H1 (cell line): ENCODE measurements around the gene GPR42. TPM values are rescaled to one million over a fixed set of nuclear protein-coding genes. Genes with fewer than 3 reads are reported as not detected.

ENCODE experiments used
- CTCF ChIA-PET: fragments of 300-600 bp; sonication (Branson Sonifier 250); formaldehyde crosslinking; loops from one replicate; lab custom pipeline; 2021; ENCODE audit not compliant: partially characterized antibody; lab: Charles Lee
- POLR2A ChIA-PET: fragments of 300-600 bp; sonication (Branson Sonifier 250); formaldehyde crosslinking; loops from one replicate; lab custom pipeline; 2021; ENCODE audit warnings: inconsistent platforms; ENCODE audit not compliant: partially characterized antibody; lab: Charles Lee
- DNase-seq, 2 experiments: peaks; one replicate each; pipeline versions ENCODE4 v3.0.0 to v3.0.0-alpha.2; 2010 to 2022; ENCODE audit warnings: low spot score in 2 of 2, low read depth in 1 of 2, mixed read lengths in 1 of 2
- FAIRE-seq: peaks from 2 replicates; lab custom pipeline; 2011; peaks lifted over from hg19 to GRCh38; lab: Jason Lieb, UNC
- H2AFZ ChIP-seq: 2 replicates; pipeline ENCODE4 v1.8.1; 2012; ENCODE audit warnings: low read length, inconsistent platforms
- H2AK5ac ChIP-seq: 2 replicates; pipeline ENCODE4 v1.6.1; 2013; ENCODE audit warnings: low read depth, low read length
- H2BK120ac ChIP-seq: replicated peaks from 2 replicates; pipeline ENCODE3; 2013; ENCODE audit warnings: low read depth, low read length, inconsistent platforms
- H2BK12ac ChIP-seq: 2 replicates; pipeline ENCODE4 v1.6.1; 2013; ENCODE audit warnings: low read depth, low read length
- H2BK15ac ChIP-seq: 2 replicates; pipeline ENCODE4 v1.6.1; 2013; ENCODE audit warnings: low read length
- H2BK20ac ChIP-seq: 2 replicates; pipeline ENCODE4 v1.6.1; 2013; ENCODE audit warnings: low read length
- H2BK5ac ChIP-seq: 2 replicates; pipeline ENCODE4 v1.6.1; 2013; ENCODE audit warnings: low read depth, low read length
- H3K14ac ChIP-seq: 2 replicates; pipeline ENCODE4 v1.6.1; 2013; ENCODE audit warnings: inconsistent platforms; ENCODE audit not compliant: insufficient read length
- H3K18ac ChIP-seq: 2 replicates; pipeline ENCODE4 v1.6.1; 2013; ENCODE audit warnings: low read length; ENCODE audit errors: extremely low read depth
- H3K23ac ChIP-seq: 2 replicates; pipeline ENCODE4 v1.6.1; 2013; ENCODE audit warnings: inconsistent platforms; ENCODE audit not compliant: insufficient read length
- H3K23me2 ChIP-seq: 2 replicates; pipeline ENCODE4 v1.6.1; 2013; ENCODE audit warnings: low read depth, low read length
- H3K27ac ChIP-seq: 2 replicates; pipeline ENCODE4 v1.6.1; 2011; ENCODE audit warnings: low read depth, low read length, inconsistent platforms
- H3K27me3 ChIP-seq, 4 experiments: replicated peaks in 1 of 4; 1 replicate in 1 of 4; 2 replicates in 3 of 4; pipeline versions ENCODE4 v1.6.1 to v1.8.1; 2011 to 2013; ENCODE audit warnings: low read length in 3 of 4, mild to moderate bottlenecking in 3 of 4, inconsistent platforms in 2 of 4, mixed read lengths in 2 of 4, moderate library complexity in 1 of 4; ENCODE audit not compliant: control insufficient read depth in 3 of 4, insufficient read depth in 3 of 4; ENCODE audit errors: extremely low read depth in 1 of 4
- H3K36me3 ChIP-seq, 4 experiments: 2 replicates each; pipeline versions ENCODE4 v1.6.1 to v1.8.1; 2011 to 2013; ENCODE audit warnings: mild to moderate bottlenecking in 4 of 4, low read length in 3 of 4, moderate library complexity in 2 of 4, control low read depth in 1 of 4, inconsistent platforms in 1 of 4; ENCODE audit not compliant: insufficient read depth in 4 of 4, control insufficient read depth in 2 of 4
- H3K4ac ChIP-seq: replicated peaks from 2 replicates; pipeline ENCODE3; 2013; ENCODE audit warnings: low read length, low read depth, mixed read lengths, inconsistent platforms; ENCODE audit not compliant: insufficient read length
- H3K4me1 ChIP-seq, 4 experiments: replicated peaks in 1 of 4; 1 replicate in 1 of 4; 2 replicates in 3 of 4; pipeline versions ENCODE4 v1.6.1 to v1.8.1; 2011 to 2013; ENCODE audit warnings: low read length in 3 of 4, inconsistent platforms in 2 of 4, mixed read lengths in 1 of 4; ENCODE audit not compliant: insufficient read depth in 4 of 4, control insufficient read depth in 3 of 4
- H3K4me2 ChIP-seq, 2 experiments: 2 replicates each; pipeline versions ENCODE4 v1.6.1 to v1.8.1; 2011 to 2013; ENCODE audit warnings: low read depth in 2 of 2, low read length in 2 of 2, control low read depth in 1 of 2, inconsistent platforms in 1 of 2, mild to moderate bottlenecking in 1 of 2; ENCODE audit not compliant: insufficient read depth in 1 of 2
- H3K4me3 ChIP-seq, 4 experiments: fragments of 200-600, 300-600 bp in 1 of 4; sonication (generic), shearing (Covaris generic), sonication (Bioruptor Twin) in 1 of 4; 2 replicates each; pipeline versions ENCODE4 v1.5.1 to v1.8.1; 2011 to 2016; ENCODE audit warnings: low read length in 4 of 4, low read depth in 3 of 4, control low read depth in 2 of 4, inconsistent platforms in 2 of 4, mild to moderate bottlenecking in 2 of 4, mixed read lengths in 1 of 4, moderate library complexity in 1 of 4; ENCODE audit not compliant: insufficient read depth in 2 of 4; ENCODE audit errors: extremely low read depth in 1 of 4
- H3K56ac ChIP-seq: replicated peaks from 2 replicates; pipeline ENCODE3; 2013; ENCODE audit warnings: low read depth, mild to moderate bottlenecking, mixed read lengths, low read length, inconsistent platforms; ENCODE audit not compliant: insufficient read length
- H3K79me1 ChIP-seq: 2 replicates; pipeline ENCODE4 v1.6.1; 2013; ENCODE audit warnings: low read depth, low read length, control low read depth
- H3K79me2 ChIP-seq, 2 experiments: 2 replicates each; pipeline versions ENCODE4 v1.6.1 to v1.8.1; 2012 to 2013; ENCODE audit warnings: low read length in 2 of 2, mild to moderate bottlenecking in 2 of 2, inconsistent platforms in 1 of 2; ENCODE audit not compliant: insufficient read depth in 2 of 2, control insufficient read depth in 1 of 2
- H3K9ac ChIP-seq, 4 experiments: replicated peaks in 1 of 4; 1 replicate in 1 of 4; 2 replicates in 3 of 4; pipeline versions ENCODE4 v1.6.1 to v1.8.1; 2011 to 2013; ENCODE audit warnings: low read depth in 3 of 4, low read length in 3 of 4, control low read depth in 2 of 4, mild to moderate bottlenecking in 2 of 4, moderate library complexity in 2 of 4, inconsistent platforms in 1 of 4; ENCODE audit errors: extremely low read depth in 1 of 4
- H3K9me3 ChIP-seq, 2 experiments: 2 replicates each; pipeline versions ENCODE4 v1.6.1 to v1.8.1; 2012 to 2013; ENCODE audit warnings: mild to moderate bottlenecking in 2 of 2, moderate library complexity in 2 of 2, control low read depth in 1 of 2, inconsistent platforms in 1 of 2, low read depth in 1 of 2, low read length in 1 of 2, mixed read lengths in 1 of 2; ENCODE audit not compliant: insufficient read depth in 2 of 2
- H4K20me1 ChIP-seq, 2 experiments: replicated peaks in 1 of 2; 2 replicates each; pipeline versions ENCODE3 to v1.8.1; 2011 to 2013; ENCODE audit warnings: inconsistent platforms in 2 of 2, low read length in 2 of 2, mild to moderate bottlenecking in 1 of 2; ENCODE audit not compliant: insufficient read depth in 2 of 2, control insufficient read depth in 1 of 2
- H4K5ac ChIP-seq: 2 replicates; pipeline ENCODE4 v1.6.1; 2013; ENCODE audit warnings: low read length, low read depth, mixed read lengths, inconsistent platforms; ENCODE audit not compliant: insufficient read length
- H4K8ac ChIP-seq: 2 replicates; pipeline ENCODE4 v1.8.0; 2013; ENCODE audit warnings: mild to moderate bottlenecking, moderate library complexity, low read length, inconsistent platforms; ENCODE audit not compliant: insufficient read depth; ENCODE audit errors: extremely low read depth
- H4K91ac ChIP-seq: replicated peaks from 2 replicates; pipeline ENCODE3; 2013; ENCODE audit warnings: low read length, mixed read lengths, inconsistent platforms; ENCODE audit not compliant: insufficient read length
- CHD1 ChIP-seq: IDR thresholded peaks from 2 replicates; pipeline ENCODE4 v1.6.1; 2012; ENCODE audit warnings: low read depth, low read length, improper control_type of control experiment
- EP300 ChIP-seq, 2 experiments: IDR thresholded peaks; 1 replicate in 1 of 2; 2 replicates in 1 of 2; pipeline ENCODE4 v1.6.1; 2011 to 2012; ENCODE audit warnings: low read depth in 2 of 2, low read length in 2 of 2, mild to moderate bottlenecking in 2 of 2, borderline replicate concordance in 1 of 2, inconsistent platforms in 1 of 2, moderate library complexity in 1 of 2
- HDAC6 ChIP-seq: IDR thresholded peaks from one replicate; pipeline ENCODE4 v1.7.1; 2012; ENCODE audit warnings: low read depth, mild to moderate bottlenecking, inconsistent platforms, low read length, moderate library complexity
- JUND ChIP-seq: IDR thresholded peaks from 2 replicates; pipeline ENCODE4 v1.6.1; 2011; ENCODE audit warnings: mild to moderate bottlenecking, improper control_type of control experiment, low read length
- NRF1 ChIP-seq: IDR thresholded peaks from 2 replicates; pipeline ENCODE4 v1.6.1; 2011; ENCODE audit warnings: mild to moderate bottlenecking, low read depth, low read length, improper control_type of control experiment
- TAF1 ChIP-seq: IDR thresholded peaks from 2 replicates; pipeline ENCODE4 v1.6.1; 2011; ENCODE audit warnings: mild to moderate bottlenecking, low read depth, low read length
- WGBS, 2 experiments: shearing (Covaris generic) in 1 of 2; methylation state at CpG; one replicate each; pipeline versions ENCODE4 v1.1.6 to v1.1.7; 2013 to 2015; ENCODE audit warnings: low lambda C conversion rate in 2 of 2, mixed read lengths in 2 of 2, inconsistent platforms in 1 of 2, low coverage in 1 of 2, missing lambda C conversion rate in 1 of 2; ENCODE audit not compliant: insufficient replicate concordance in 2 of 2, insufficient coverage in 1 of 2, insufficient read length in 1 of 2; ENCODE audit errors: extremely low coverage in 1 of 2, missing lambda C conversion rate in 1 of 2; 5-methylcytosine and 5-hydroxymethylcytosine counted together
- polyA plus RNA-seq, 7 experiments: library from polyadenylated mRNA; depleted of rRNA in 3 of 7; stranded (reverse) in 5 of 7; unstranded in 2 of 7; fragments of >200 nt in 5 of 7; fragments of 200-250 nt in 2 of 7; gene quantifications; 1 replicate in 5 of 7; 2 replicates in 1 of 7; 4 replicates in 1 of 7; pipeline versions ENCODE4 v1.2.1 to v1.2.3, GENCODE V29; 2011 to 2013; ENCODE audit warnings: missing spikeins in 2 of 7, mixed read lengths in 2 of 7
- total RNA-seq: library from RNA; stranded (reverse); fragmentation: NEBNext Ultra II Directional; extraction: Animal tissue kit (Norgen Biotek cat#: 25700); gene quantifications from 2 replicates; pipeline ENCODE4 v1.2.1, GENCODE V29; 2021
- TF ChIP-seq, protein P1 (sequence below): IDR thresholded peaks from 2 replicates; pipeline ENCODE4 v1.6.1; 2012; ENCODE audit warnings: low read length, inconsistent platforms

Gene GPR42
- total and polyA plus RNA-seq, 2 of the 8 experiments (the other 6 are each of a cell fraction or from before 2014, with no cell fraction given): not detected

DNA sequence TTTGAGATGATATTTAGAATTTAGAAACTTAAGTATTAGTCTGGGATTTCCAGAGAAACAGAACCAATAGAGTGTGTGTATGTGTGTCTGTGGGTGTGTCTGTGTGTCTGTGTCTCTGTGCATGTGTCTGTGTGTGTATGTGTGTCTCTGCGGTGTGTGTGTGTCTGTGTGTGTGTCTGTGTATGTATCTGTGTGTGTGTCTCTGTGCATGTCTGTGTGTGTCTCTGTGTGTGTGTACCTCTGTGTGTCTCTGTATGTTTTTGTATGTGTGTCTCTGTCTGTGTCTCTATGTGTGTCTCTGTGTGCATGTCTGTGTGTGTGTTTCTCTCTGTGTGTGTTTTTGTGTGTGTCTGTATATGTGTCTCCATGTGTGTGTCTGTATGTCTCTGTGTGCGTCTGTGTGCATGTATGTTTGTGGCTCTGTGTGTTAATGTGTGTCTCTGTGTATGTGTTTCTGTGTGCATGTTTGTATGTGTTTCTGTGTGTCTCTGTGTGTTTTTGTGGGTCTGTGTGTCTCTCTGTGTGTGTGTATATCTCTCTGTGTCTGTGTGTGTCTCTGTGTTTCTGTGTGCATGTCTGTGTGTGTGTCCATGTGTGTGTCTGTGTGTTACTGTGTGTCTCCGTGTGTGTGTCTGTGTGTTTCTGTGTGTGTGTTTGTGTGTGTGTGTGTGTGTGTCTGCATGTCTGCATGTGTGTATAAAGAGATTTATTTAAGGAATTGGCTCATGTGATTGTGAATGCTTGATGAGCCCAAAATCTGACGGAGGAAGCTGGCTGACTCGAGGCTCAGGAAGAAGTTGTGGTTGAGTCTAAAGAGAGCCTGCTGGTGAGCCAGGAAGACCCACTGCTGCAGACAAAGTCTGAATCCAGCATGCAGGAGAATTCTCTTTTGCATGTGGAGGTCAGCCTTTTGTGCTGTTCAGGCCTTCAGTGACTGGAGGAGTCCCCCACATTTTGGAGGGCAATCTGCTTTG is 22.2 kb downstream of the GPR42 start:
- H3K4me1 ChIP-seq: no peaks in the 10 kb centered on the region
- H2BK120ac ChIP-seq: no peak overlapping the region
- no peak overlapping the region for H3K9ac ChIP-seq
- no peak for TF ChIP-seq TAF1
- TF ChIP-seq, protein P1, sequence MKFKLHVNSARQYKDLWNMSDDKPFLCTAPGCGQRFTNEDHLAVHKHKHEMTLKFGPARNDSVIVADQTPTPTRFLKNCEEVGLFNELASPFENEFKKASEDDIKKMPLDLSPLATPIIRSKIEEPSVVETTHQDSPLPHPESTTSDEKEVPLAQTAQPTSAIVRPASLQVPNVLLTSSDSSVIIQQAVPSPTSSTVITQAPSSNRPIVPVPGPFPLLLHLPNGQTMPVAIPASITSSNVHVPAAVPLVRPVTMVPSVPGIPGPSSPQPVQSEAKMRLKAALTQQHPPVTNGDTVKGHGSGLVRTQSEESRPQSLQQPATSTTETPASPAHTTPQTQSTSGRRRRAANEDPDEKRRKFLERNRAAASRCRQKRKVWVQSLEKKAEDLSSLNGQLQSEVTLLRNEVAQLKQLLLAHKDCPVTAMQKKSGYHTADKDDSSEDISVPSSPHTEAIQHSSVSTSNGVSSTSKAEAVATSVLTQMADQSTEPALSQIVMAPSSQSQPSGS: no peak
- TF ChIP-seq HDAC6: no peak
- TF ChIP-seq EP300 (IDR thresholded peaks at IDR 0.05; ENCODE audit: borderline replicate concordance in 1 of 2, low read depth in 2 of 2, low read length in 2 of 2): no peak
- no peak for TF ChIP-seq JUND
- no peak for TF ChIP-seq NRF1
- no peak for TF ChIP-seq CHD1
- TF ChIP-seq, all 59 proteins: peak for 0
- H4K20me1 ChIP-seq: no peaks in the 10 kb centered on the region
- no peak overlapping the region; the same call in 1 of the 2 replicates for H3K18ac ChIP-seq
- H2AFZ ChIP-seq: no peak overlapping the region
- no peak for FAIRE-seq
- no peak overlapping the region for H2BK20ac ChIP-seq
- H3K79me2 ChIP-seq: no peaks in the 10 kb centered on the region
- H4K5ac ChIP-seq: no peak overlapping the region
- no peak overlapping the region for H2BK12ac ChIP-seq
- H3K23ac ChIP-seq: no peak overlapping the region
- no peak overlapping the region for H3K4ac ChIP-seq
- H3K9me3 ChIP-seq: peaks cover 5 to 13% of the 10 kb centered on the region in 2 experiments; a peak in 1 of 4 replicates
- H3K14ac ChIP-seq: no peak overlapping the region
- whole genome bisulfite sequencing, 2 experiments: 82% methylated on average over 5 of the region's 5 CpGs; no CpG with 5 or more reads in 1 of the 2 experiments
- H4K8ac ChIP-seq: no peak overlapping the region
- peak in 1 of 2 experiments; percentile 4 for DNase-seq
- POLR2A ChIA-PET: no interaction called here
- H3K79me1 ChIP-seq: no peaks in the 10 kb centered on the region
- no peak overlapping the region for H4K91ac ChIP-seq
- no peak overlapping the region for H2BK5ac ChIP-seq
- no peak overlapping the region for H3K4me3 ChIP-seq
- no peak overlapping the region for H3K27ac ChIP-seq
- peak overlapping the region; percentile 86 for H3K56ac ChIP-seq
- CTCF ChIA-PET: interaction anchor here (0.7 to 1.6 kb wide), 2 partner anchors 15 to 358 kb away, joined by 3 to 4 read pairs; no protein-coding TSS in a partner anchor
- no peak overlapping the region for H2AK5ac ChIP-seq
- peaks cover 7% of the 10 kb centered on the region; the same call in 1 of the 2 replicates for H3K23me2 ChIP-seq
- no peaks in the 10 kb centered on the region; a peak in 1 of 8 replicates for H3K36me3 ChIP-seq
- no peak overlapping the region for H3K4me2 ChIP-seq
- H2BK15ac ChIP-seq: peak overlapping the region; percentile 46; the same call in 1 of the 2 replicates
- 0 out of 7 replicates have a peak, but pooled peaks cover 0 to 2% (median 0%) of the 10 kb centered on the region in 4 experiments for H3K27me3 ChIP-seq
